ENCODE measurements around the gene GLB1L.

DNA sequence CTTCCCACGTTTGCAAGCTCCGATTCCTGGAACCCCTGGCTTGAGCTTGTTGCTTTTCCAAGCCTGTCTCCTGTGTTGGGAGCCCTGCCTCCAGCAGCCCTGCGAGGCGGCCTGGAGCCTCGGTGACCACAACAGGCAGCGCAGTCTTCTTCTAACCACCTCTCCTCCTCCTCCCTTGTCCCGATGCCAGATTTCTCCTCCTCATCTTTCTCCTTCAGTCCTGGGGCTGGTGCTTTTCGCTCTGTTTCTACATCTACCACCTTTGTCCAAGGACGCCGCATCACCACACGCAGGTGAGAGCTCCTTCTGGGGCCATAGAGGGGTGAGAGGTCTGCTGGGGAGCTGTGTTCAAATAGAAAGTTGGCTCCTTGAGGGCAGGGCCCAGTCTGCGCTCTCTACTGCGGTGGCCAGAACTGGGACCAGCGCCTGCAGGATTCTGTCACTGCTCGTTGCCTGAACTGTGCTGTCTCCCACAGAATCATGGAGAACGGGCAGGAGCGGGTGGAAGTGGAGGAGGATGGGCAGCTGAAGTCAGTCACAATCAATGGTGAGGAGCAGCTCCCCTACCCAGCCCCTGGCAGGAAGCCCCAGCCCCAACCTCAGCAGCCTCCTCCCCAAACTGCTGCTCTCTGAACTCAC, 37.8 kb upstream of the GLB1L start:
- TF ChIP-seq CTCF (IDR thresholded peaks at IDR 0.05): no peak
- TF ChIP-seq POLR2A (IDR thresholded peaks at IDR 0.05): no peak
- no peak for TF ChIP-seq EP300 (IDR thresholded peaks at IDR 0.05)

Data from sigmoid colon (tissue), 4 donors.